Frontal cortex (tissue), 4 donors: ENCODE results near the gene C17orf107. TPM values are rescaled to one million over a fixed set of nuclear protein-coding genes. Genes with fewer than 3 reads are reported as not detected.

Experiments used
- DNase-seq, 2 donors: peaks; one replicate each; pipeline ENCODE4 v3.0.0; 2012; ENCODE audit warnings: low spot score in 2 of 2
- FAIRE-seq: peaks from 2 replicates; lab custom pipeline; 2012; peaks lifted over from hg19 to GRCh38; lab: Jason Lieb, UNC
- total RNA-seq: library from RNA; depleted of rRNA; stranded (reverse); fragments of >200 nt; gene quantifications from one replicate; pipeline ENCODE4 v1.2.3, GENCODE V29; 2014
- donor health status: control.
- donor health status: control.
- donor health status: control.

C17orf107 gene
- total RNA-seq, 1 donor from 2014 or later = 2.4 TPM

GRCh38 chr17:4945944-4946280, 46.6 kb downstream of the C17orf107 start:
- FAIRE-seq (no peak), DNase-seq (no peak)

- FAIRE-seq (no peak), DNase-seq (no peak)
These were observed 47.1 kb downstream of the C17orf107 start for GRCh38 chr17:4946312-4946976.

GRCh38 chr17:4947010-4947410, 47.7 kb downstream of the C17orf107 start:
- DNase-seq (no peak), FAIRE-seq (no peak)

GRCh38 chr17:4947411-4948165, 48.3 kb downstream of the C17orf107 start:
- FAIRE-seq (no peak), DNase-seq (peak; percentile 70 to 71)

- DNase-seq (peak; percentile 90 to 97), FAIRE-seq (no peak)
These were observed 49.0 kb downstream of the C17orf107 start, which contains the start of gene PFN1 for GRCh38 chr17:4948166-4948930. TSS of gene PFN1 (minus strand) at chr17:4948530. CDS start at chr17:4948394, 136 bp downstream.

- FAIRE-seq (no peak), DNase-seq (peak; percentile 95 to 97)
These were observed 49.6 kb downstream of the C17orf107 start for GRCh38 chr17:4948931-4949320.

- DNase-seq = peak; percentile 64 to 83
- FAIRE-seq = no peak
These were observed 50.2 kb downstream of the C17orf107 start for GRCh38 chr17:4949321-4950074.

- no peak for FAIRE-seq
- DNase-seq = no peak
These were observed 50.9 kb downstream of the C17orf107 start for GRCh38 chr17:4950075-4950745.

GRCh38 chr17:4950746-4951204, 51.4 kb downstream of the C17orf107 start, which contains the start of gene ENO3:
TSS of gene ENO3 (plus strand) at chr17:4951119. CDS start at chr17:4951830, 711 bp downstream.
- DNase-seq (no peak), FAIRE-seq (no peak)

GRCh38 chr17:4951486-4951885, 52.1 kb downstream of the C17orf107 start:
- DNase-seq = no peak
- no peak for FAIRE-seq

Other genes starting within 250 kb of the C17orf107 start
- gene PELP1, start 195.4 kb upstream of the C17orf107 start, total RNA-seq = 24.5 TPM
- gene ARRB2, start 188.9 kb upstream of the C17orf107 start, total RNA-seq = 16.3 TPM
- 6.1 TPM for gene MED11, start 168.1 kb upstream of the C17orf107 start, total RNA-seq
- gene ZMYND15, start 159.7 kb upstream of the C17orf107 start, total RNA-seq = not detected
- gene CXCL16, start 159.6 kb upstream of the C17orf107 start, total RNA-seq = under 0.01 TPM
- gene TM4SF5, start 127.7 kb upstream of the C17orf107 start, total RNA-seq = not detected
- 1.2 TPM for gene VMO1, start 113.2 kb upstream of the C17orf107 start, total RNA-seq
- gene GLTPD2, start 110.6 kb upstream of the C17orf107 start, total RNA-seq = not detected
- gene PSMB6, start 103.4 kb upstream of the C17orf107 start, total RNA-seq = 73.4 TPM
- 8.6 TPM for gene PLD2, start 92.4 kb upstream of the C17orf107 start, total RNA-seq
- 15.9 TPM for gene MINK1, start 66.2 kb upstream of the C17orf107 start, total RNA-seq
- 0.82 TPM for gene CHRNE, start 3.6 kb downstream of the C17orf107 start, total RNA-seq
- gene GP1BA, start 32.7 kb downstream of the C17orf107 start, total RNA-seq = not detected
- 59.1 TPM for gene SLC25A11, start 40.5 kb downstream of the C17orf107 start, total RNA-seq
- gene RNF167, start 40.7 kb downstream of the C17orf107 start, total RNA-seq = 13.0 TPM
- 69.3 TPM for gene PFN1, start 49.0 kb downstream of the C17orf107 start, total RNA-seq
- 0.82 TPM for gene ENO3, start 51.6 kb downstream of the C17orf107 start, total RNA-seq
- gene SPAG7, start 68.3 kb downstream of the C17orf107 start, total RNA-seq = 27.7 TPM
- gene CAMTA2, start 88.1 kb downstream of the C17orf107 start, total RNA-seq = 3.3 TPM
- not detected for gene INCA1, start 98.0 kb downstream of the C17orf107 start, total RNA-seq
- gene KIF1C, start 98.4 kb downstream of the C17orf107 start, total RNA-seq = 10.2 TPM
- gene SLC52A1, start 135.9 kb downstream of the C17orf107 start, total RNA-seq = not detected
- 9.4 TPM for gene ZFP3, start 178.9 kb downstream of the C17orf107 start, total RNA-seq
- 17.1 TPM for gene ZNF232, start 212.3 kb downstream of the C17orf107 start, total RNA-seq
- gene USP6, start 216.5 kb downstream of the C17orf107 start, total RNA-seq = under 0.01 TPM